HG03558 (cell line): ENCODE data around the gene ABCC3.

Experiments used
- ATAC-seq: cut with Tn5 transposase; IDR thresholded peaks from one replicate; pipeline ENCODE4 v1.9.1; 2021; ENCODE audit warnings: moderate number of reproducible peaks; ENCODE audit not compliant: unreplicated experiment; ENCODE audit errors: extremely low read depth

ABCC3 gene

GRCh38 chr17:50681263-50682200 lies 46.9 kb downstream of the ABCC3 start:
- no peak for ATAC-seq

GRCh38 chr17:50682441-50682840 lies 47.8 kb downstream of the ABCC3 start:
- no peak for ATAC-seq

GRCh38 chr17:50682938-50683337 lies 48.3 kb downstream of the ABCC3 start:
- ATAC-seq: no peak

- no peak for ATAC-seq
Observed at GRCh38 chr17:50683434-50684287, 49.0 kb downstream of the ABCC3 start.

- no peak for ATAC-seq
Observed at GRCh38 chr17:50684288-50684611, 49.6 kb downstream of the ABCC3 start.

GRCh38 chr17:50684612-50685333 lies 50.1 kb downstream of the ABCC3 start:
- ATAC-seq: no peak

- no peak for ATAC-seq
Observed at GRCh38 chr17:50685334-50685665, 50.6 kb downstream of the ABCC3 start.

GRCh38 chr17:50685691-50686493 lies 51.2 kb downstream of the ABCC3 start:
- ATAC-seq: no peak

- ATAC-seq: no peak
Observed at GRCh38 chr17:50686494-50687199, 52.0 kb downstream of the ABCC3 start.

GRCh38 chr17:50687200-50688066 lies 52.8 kb downstream of the ABCC3 start:
- no peak for ATAC-seq

- no peak for ATAC-seq
Observed at GRCh38 chr17:50688245-50688644, 53.6 kb downstream of the ABCC3 start.

- no peak for ATAC-seq
Observed at GRCh38 chr17:50689251-50689650, 54.6 kb downstream of the ABCC3 start.

GRCh38 chr17:50689956-50690886 lies 55.5 kb downstream of the ABCC3 start:
- no peak for ATAC-seq

GRCh38 chr17:50690887-50691549 lies 56.3 kb downstream of the ABCC3 start:
- no peak for ATAC-seq

GRCh38 chr17:50691550-50692447 lies 57.1 kb downstream of the ABCC3 start:
- ATAC-seq: no peak
